OCI-LY1 (cell line): ENCODE results near the gene SYNPO2.

Source experiments
- CTCF ChIP-seq: fragments of 200-600 bp; sonication (generic), shearing (Covaris generic); IDR thresholded peaks from 2 replicates; pipeline ENCODE4 v1.5.1; 2017; ENCODE audit warnings: mild to moderate bottlenecking, antibody characterized with exemption, low read length, moderate library complexity, mixed read lengths
- EZH2 ChIP-seq: fragments of 200-600 bp; sonication (generic), shearing (Covaris generic); IDR thresholded peaks from 2 replicates; pipeline ENCODE4 v1.8.0; 2017; ENCODE audit warnings: borderline replicate concordance, mixed run types, mild to moderate bottlenecking, antibody characterized with exemption, low read length, moderate library complexity, mixed read lengths

DNA sequence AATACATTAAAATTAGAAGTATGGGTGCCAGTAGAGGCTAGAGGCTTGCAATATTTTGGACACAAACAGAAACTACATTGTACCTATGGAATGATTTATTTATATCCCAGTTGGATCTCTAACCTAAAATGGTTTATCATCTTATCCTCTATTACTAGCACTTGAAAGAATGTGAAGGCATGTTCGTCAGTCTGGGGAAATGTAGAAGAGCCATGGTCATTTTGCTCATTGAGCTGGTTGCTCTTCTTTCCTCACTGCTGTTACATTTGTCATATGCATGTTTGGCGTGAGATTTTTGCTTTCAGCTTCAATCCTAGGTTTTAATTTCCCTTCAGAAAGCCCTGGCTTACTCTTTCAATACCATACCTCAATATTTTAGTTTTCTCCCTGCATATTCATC is 164.6 kb downstream of the SYNPO2 start:
- TF ChIP-seq CTCF: no peak
- TF ChIP-seq EZH2: no peak
